Stimulated activated effector memory CD8-positive, alpha-beta T cell treated with anti-CD3 and anti-CD28 coated beads, Interleukin-12 subunit alpha, Interleukin-12 subunit beta, amount 100 ng/mL, for 72 hours (primary cell): ENCODE results near the gene ZNF677.
"Not testable (repeated sequence)": the region's sequence is repeated elsewhere in the genome, so short reads cannot be mapped to it uniquely, and the experiment has no call there.

Experiments used
- ATAC-seq: fragments of 150-1000 bp; cut with Tn5 transposase; 2 replicates; pipeline ENCODE4 v1.10.0; 2021
- DNase-seq, 2 donors: peaks; one replicate each; pipeline ENCODE4 v3.0.0; 2021 to 2022; ENCODE audit warnings: low spot score in 2 of 2
- H3K27ac Mint-ChIP-seq: one replicate; pipeline ENCODE4 v1.8.0; 2022; ENCODE audit warnings: mild to moderate bottlenecking, mixed read lengths
- H3K36me3 Mint-ChIP-seq: one replicate; pipeline ENCODE4 v1.8.0; 2022; ENCODE audit warnings: mild to moderate bottlenecking, mixed read lengths
- H3K4me1 Mint-ChIP-seq: one replicate; pipeline ENCODE4 v1.8.0; 2022; ENCODE audit warnings: mixed read lengths
- H3K4me3 Mint-ChIP-seq: one replicate; pipeline ENCODE4 v1.8.0; 2022; ENCODE audit warnings: mild to moderate bottlenecking, mixed read lengths
- H3K9me3 Mint-ChIP-seq: one replicate; pipeline ENCODE4 v1.8.0; 2022; ENCODE audit warnings: mixed read lengths

ZNF677 gene

GRCh38 chr19:53222716-53223115 lies 32.0 kb downstream of the ZNF677 start:
- H3K36me3 Mint-ChIP-seq, H3K27ac Mint-ChIP-seq, DNase-seq, H3K4me3 Mint-ChIP-seq, H3K4me1 Mint-ChIP-seq, ATAC-seq: not testable (repeated sequence)
- H3K9me3 Mint-ChIP-seq = peaks cover 33% of the 10 kb centered on the region

DNA sequence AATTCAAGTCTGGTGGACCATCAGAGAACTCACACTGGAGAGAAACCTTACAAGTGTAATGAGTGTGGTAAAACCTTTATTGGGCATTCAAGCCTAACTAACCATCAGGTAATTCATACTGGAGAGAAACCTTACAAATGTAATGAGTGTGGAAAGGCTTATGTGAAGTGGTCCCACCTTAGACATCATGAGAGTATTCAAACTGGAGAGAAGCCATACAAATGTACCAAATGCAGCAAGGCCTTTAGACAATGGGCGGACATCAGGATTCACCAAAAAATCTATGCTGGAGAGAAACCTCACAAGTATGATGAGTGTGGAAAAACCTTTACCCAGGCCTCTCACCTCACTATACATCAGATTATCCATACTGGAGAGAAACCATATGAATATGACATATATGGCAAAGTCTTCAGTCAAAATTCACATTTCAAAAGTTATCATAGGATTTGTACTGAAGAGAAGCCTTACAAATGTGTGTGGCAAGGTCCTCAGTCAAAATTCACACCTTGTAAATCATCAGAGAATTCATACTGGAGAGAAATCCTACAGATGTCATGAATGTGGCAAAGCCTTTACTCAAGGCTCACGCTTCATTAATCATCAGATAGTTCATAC lies 41.9 kb downstream of the ZNF677 start:
- H3K27ac Mint-ChIP-seq = no peak overlapping the region
- no peak overlapping the region for H3K4me3 Mint-ChIP-seq
- peaks cover 37% of the 10 kb centered on the region for H3K9me3 Mint-ChIP-seq
- ATAC-seq = no peak
- no peak for DNase-seq
- H3K4me1 Mint-ChIP-seq = no peaks in the 10 kb centered on the region
- peaks cover 26% of the 10 kb centered on the region for H3K36me3 Mint-ChIP-seq

DNA sequence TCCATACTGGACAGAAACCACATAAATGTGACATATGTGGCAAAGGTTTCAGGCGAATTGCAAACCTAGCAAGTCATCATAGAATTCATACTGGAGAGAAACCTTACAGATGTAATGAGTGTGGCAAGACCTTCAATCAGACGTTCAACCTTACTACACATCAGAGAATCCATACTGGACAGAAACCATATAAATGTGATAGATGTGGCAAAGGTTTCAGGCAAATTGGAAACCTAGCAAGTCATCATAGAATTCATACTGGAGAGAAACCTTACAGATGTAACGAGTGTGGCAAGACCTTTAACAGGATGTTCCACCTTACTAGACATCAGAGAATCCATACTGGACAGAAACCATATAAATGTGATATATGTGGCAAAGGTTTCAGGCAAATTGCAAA lies 43.1 kb downstream of the ZNF677 start:
- H3K4me3 Mint-ChIP-seq, H3K27ac Mint-ChIP-seq, ATAC-seq, DNase-seq, H3K4me1 Mint-ChIP-seq: not testable (repeated sequence)
- Mint-ChIP-seq H3K36me3 (peaks cover 39% of the 10 kb centered on the region), H3K9me3 (peaks cover 45% of the 10 kb centered on the region)

GRCh38 chr19:53196777-53197396 lies 57.8 kb downstream of the ZNF677 start:
- Mint-ChIP-seq H3K27ac (peak overlapping the region; percentile 95), H3K4me3 (peak overlapping the region; percentile 93), H3K9me3 (peaks cover 18% of the 10 kb centered on the region), H3K36me3 (peaks cover 24% of the 10 kb centered on the region), H3K4me1 (peaks cover 20% of the 10 kb centered on the region)
- ATAC-seq (peak; percentile 81), DNase-seq (peak; percentile 85 to 86)

DNA sequence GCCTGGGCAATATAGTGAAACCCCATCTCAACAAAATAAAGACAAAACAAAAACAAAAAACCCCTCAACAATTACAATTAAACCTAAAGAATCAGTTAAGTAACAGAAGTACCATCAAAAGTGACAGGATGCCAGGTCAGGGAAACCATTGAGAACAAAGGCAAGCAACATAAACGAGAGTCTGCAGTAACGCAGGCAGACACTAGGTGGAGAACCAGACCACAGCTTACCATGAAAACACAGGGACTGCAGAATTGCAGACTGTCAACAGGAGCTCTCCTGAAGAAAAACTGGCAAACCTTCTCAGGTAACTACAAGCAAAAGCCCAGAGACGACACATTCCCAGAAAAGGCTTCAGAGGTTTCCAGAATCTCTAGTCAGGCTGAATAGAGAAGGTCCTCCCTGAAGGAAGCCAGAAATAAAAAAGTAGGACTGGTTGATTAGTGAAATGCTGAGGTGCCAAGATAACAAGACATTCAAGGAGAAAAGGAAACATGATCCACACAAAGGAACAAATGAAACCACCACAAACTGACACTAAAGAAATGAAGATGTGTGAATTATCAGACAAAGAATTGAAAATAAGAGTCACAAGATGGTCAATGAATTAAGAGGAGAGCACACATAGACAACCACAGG lies 59.3 kb downstream of the ZNF677 start:
- H3K4me3 Mint-ChIP-seq = no peak overlapping the region
- H3K36me3 Mint-ChIP-seq = peaks cover 16% of the 10 kb centered on the region
- H3K9me3 Mint-ChIP-seq = peaks cover 13% of the 10 kb centered on the region
- DNase-seq (peak; percentile 38 to 74), ATAC-seq (peak; percentile 57)
- no peak overlapping the region for H3K27ac Mint-ChIP-seq
- H3K4me1 Mint-ChIP-seq = peaks cover 22% of the 10 kb centered on the region

DNA sequence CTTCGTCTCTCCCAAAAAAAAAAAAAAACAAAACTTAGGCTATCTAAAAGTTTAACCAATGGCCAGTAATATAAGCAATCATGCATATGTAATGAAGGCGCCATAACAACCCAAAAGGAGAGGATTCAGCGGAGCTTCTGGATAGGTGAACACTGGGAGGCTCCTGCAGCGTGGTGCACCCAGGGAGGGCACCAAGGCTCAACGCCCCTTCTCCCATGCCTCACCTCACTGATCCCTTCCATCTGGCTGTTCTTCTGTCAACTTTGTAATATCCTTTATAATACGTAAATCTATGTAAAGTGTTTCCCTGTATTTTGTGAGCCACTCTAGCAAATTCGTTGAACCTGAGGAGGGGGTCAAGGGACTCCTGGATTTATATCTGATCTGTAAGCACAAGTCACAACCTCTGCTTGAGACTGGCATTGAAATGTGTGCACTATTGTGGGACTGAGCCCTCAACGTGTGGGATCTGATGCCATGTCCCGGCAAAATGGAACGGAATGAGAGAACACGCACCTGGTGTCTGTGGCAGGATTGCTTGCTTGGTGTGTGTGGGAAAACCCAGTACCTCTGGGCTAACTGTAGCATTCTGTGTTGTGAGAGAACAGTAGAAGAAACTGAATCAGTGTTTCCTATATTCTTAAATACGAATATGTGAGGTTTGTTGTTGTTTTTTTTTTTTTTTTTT lies 61.0 kb downstream of the ZNF677 start:
- DNase-seq (no peak), ATAC-seq (peak; percentile 3)
- H3K27ac Mint-ChIP-seq = peak overlapping the region; percentile 93

GRCh38 chr19:53192771-53193534 lies 61.7 kb downstream of the ZNF677 start, which contains the start of gene ZNF665:
ZNF665 (minus strand) TSS chr19:53193358; CDS start chr19:53182898, 10,460 bp downstream.
- Mint-ChIP-seq H3K4me3 (peak within 1 kb of the TSS; percentile 89), H3K27ac (peak within 1 kb of the TSS; percentile 93), H3K9me3 (peaks cover 12% of the 10 kb centered on the region), H3K36me3 (peaks cover 13% of the 10 kb centered on the region), H3K4me1 (peaks cover 27% of the 10 kb centered on the region)
- DNase-seq (peak; percentile 49 to 80), ATAC-seq (peak; percentile 87)

More for the DNA sequence above, 61.0 kb downstream of the ZNF677 start:
- H3K4me1 Mint-ChIP-seq = peaks cover 27% of the 10 kb centered on the region
- peak overlapping the region; percentile 89 for H3K4me3 Mint-ChIP-seq
- H3K9me3 Mint-ChIP-seq = peaks cover 12% of the 10 kb centered on the region
- H3K36me3 Mint-ChIP-seq = peaks cover 13% of the 10 kb centered on the region

DNA sequence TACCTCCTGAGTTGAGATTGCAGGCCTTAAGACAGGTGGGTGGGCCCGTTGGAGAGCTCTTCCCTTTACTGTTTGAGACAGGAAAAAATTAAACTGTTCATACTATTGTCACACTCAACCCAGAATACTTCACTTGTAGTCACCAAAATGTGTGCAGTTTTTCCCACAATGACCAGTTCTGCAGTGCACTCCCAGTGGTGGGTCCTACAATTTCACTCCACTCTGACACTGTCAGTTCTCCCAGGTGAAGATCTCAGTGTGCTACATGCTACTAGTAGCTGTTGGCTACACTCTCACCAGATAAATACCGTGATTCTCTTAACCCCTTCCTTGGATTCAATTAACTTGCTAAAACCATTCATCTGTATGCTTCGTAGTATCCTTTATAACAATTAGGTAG lies 64.4 kb downstream of the ZNF677 start:
- no peak for DNase-seq
- peaks cover 27% of the 10 kb centered on the region for H3K4me1 Mint-ChIP-seq
- H3K9me3 Mint-ChIP-seq = peaks cover 16% of the 10 kb centered on the region
- ATAC-seq = no peak
- peaks cover 5% of the 10 kb centered on the region for H3K36me3 Mint-ChIP-seq
- H3K27ac Mint-ChIP-seq = no peak overlapping the region
- H3K4me3 Mint-ChIP-seq = no peak overlapping the region

DNA sequence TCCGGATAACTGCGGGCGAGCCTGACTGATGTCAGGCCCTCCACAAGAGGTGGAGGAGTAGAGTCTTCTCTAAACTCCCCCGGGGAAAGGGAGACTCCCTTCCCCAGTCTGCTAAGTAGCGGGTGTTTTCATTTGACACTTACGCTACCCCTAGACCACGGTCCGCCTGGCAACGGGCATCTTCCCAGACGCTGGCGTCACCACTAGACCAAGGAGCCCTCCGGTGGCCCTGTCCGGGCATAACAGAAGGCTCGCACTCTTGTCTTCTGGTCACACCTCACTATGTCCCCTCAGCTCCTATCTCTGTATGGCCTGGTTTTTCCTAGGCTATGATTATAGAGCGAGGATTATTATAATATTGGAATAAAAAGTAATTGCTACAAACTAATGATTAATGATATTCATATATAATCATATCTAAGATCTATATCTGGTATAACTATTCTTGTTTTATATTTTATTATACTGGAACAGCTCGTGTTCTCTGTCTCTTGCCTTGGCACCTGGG lies 64.9 kb downstream of the ZNF677 start:
- H3K27ac Mint-ChIP-seq = not testable (repeated sequence)

More for the DNA sequence above, 64.9 kb downstream of the ZNF677 start:
- Mint-ChIP-seq H3K4me1 (peaks cover 28% of the 10 kb centered on the region), H3K9me3 (peaks cover 16% of the 10 kb centered on the region)
- ATAC-seq, DNase-seq, H3K36me3 Mint-ChIP-seq, H3K4me3 Mint-ChIP-seq: not testable (repeated sequence)
